Measurements from ENCODE around the gene PDE3B.

DNA sequence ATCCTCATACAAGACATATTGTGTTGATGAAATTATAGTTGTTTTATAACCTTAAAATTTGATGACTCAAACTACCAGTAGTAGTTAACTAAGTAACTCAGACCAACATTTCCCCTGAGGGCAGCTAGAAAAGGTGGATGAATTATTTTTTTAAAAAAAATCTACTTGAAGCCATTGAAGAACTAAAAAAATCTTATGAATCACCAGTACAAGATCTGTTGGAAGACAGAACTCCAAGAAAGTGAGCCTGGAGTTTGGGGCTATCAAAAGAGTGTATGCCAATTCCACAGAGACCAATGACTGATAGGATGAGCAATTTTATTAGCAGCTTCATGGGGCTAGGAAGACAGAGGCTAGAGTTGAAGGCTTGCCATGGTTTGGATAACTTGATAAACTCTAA, 176.0 kb downstream of the PDE3B start:
- TF ChIP-seq CTCF (IDR thresholded peaks at IDR 0.05 in 8 of 11, conservative IDR thresholded peaks at IDR 0.05 in 3 of 11), result no peak
- TF ChIP-seq POLR2AphosphoS5 (IDR thresholded peaks at IDR 0.05), result no peak
- no peak for TF ChIP-seq POLR2A (IDR thresholded peaks at IDR 0.05)
